Breast epithelium (tissue), 3 donors: ENCODE results near the gene RNF111.

Source experiments
- POLR2A ChIP-seq: fragments of 450-650 bp; IDR thresholded peaks from one replicate; pipeline ENCODE4 v1.6.1; 2016; ENCODE audit warnings: antibody characterized with exemption, mild to moderate bottlenecking, moderate library complexity
- POLR2AphosphoS5 ChIP-seq, 3 donors: sonication (generic); formaldehyde crosslinking; IDR thresholded peaks; one replicate each; pipeline ENCODE4 v1.6.1; 2017; ENCODE audit warnings: antibody characterized with exemption in 3 of 3
- TF ChIP-seq, protein P1 (sequence below), 3 donors: fragments of 450-650 bp; IDR thresholded peaks; one replicate each; pipeline ENCODE4 v1.5.1; 2016 to 2017; ENCODE audit warnings: antibody characterized with exemption in 3 of 3, mild to moderate bottlenecking in 3 of 3, moderate library complexity in 3 of 3

DNA sequence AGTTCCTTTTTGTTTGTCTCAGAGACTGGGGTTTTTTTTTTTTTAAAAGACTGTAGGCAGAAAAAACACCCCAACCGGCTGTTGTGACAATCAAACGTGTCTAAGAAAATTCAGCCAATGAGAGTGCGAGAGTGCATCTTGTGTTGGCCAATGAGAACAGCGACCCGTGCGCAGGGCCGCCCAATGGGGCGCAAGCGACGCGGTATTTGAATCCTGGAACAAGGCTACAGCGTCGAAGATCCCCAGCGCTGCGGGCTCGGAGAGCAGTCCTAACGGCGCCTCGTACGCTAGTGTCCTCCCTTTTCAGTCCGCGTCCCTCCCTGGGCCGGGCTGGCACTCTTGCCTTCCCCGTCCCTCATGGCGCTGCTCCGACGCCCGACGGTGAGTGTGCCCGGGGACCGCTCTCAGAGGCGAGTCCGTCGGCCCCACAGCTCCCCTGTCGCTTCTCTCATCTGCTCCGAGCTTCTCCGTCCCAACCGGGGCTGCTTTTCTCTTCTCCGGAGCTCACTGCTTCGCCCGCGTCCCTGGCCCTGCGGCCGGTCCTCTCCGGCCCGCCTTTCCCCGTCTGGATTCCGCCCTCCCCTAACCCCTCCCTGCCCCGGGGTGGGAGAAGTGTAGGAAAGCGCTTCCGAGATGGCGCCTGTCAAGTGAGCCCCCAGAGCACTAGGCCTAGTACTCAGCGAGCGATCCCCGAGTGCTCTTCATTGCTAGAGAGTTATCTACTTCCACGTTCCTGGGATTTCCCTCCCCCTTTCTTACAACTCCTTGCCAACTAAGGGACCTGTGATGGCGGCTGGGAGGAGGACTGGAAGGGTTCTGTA lies 117.7 kb downstream of the RNF111 start, which contains the start of gene CCNB2:
- TF ChIP-seq, protein P1, sequence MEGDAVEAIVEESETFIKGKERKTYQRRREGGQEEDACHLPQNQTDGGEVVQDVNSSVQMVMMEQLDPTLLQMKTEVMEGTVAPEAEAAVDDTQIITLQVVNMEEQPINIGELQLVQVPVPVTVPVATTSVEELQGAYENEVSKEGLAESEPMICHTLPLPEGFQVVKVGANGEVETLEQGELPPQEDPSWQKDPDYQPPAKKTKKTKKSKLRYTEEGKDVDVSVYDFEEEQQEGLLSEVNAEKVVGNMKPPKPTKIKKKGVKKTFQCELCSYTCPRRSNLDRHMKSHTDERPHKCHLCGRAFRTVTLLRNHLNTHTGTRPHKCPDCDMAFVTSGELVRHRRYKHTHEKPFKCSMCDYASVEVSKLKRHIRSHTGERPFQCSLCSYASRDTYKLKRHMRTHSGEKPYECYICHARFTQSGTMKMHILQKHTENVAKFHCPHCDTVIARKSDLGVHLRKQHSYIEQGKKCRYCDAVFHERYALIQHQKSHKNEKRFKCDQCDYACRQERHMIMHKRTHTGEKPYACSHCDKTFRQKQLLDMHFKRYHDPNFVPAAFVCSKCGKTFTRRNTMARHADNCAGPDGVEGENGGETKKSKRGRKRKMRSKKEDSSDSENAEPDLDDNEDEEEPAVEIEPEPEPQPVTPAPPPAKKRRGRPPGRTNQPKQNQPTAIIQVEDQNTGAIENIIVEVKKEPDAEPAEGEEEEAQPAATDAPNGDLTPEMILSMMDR (IDR thresholded peaks at IDR 0.05): no peak
- TF ChIP-seq POLR2AphosphoS5 (IDR thresholded peaks at IDR 0.05): no peak
- no peak for TF ChIP-seq POLR2A
